Measurements from ENCODE around the gene TMEM125.

- TF ChIP-seq TCF7 (CRISPR knock-in tag; IDR thresholded peaks at IDR 0.05; ENCODE audit: low read depth) (no peak), CTCF (IDR thresholded peaks at IDR 0.05) (no peak), FOXP4 (CRISPR knock-in tag; IDR thresholded peaks at IDR 0.05) (no peak)
- TF ChIP-seq, protein P1, sequence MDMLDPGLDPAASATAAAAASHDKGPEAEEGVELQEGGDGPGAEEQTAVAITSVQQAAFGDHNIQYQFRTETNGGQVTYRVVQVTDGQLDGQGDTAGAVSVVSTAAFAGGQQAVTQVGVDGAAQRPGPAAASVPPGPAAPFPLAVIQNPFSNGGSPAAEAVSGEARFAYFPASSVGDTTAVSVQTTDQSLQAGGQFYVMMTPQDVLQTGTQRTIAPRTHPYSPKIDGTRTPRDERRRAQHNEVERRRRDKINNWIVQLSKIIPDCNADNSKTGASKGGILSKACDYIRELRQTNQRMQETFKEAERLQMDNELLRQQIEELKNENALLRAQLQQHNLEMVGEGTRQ (CRISPR knock-in tag; IDR thresholded peaks at IDR 0.05) = no peak
Observed at GRCh38 chr1:43321331-43321891, 51.6 kb downstream of the TMEM125 start.

All from WTC11 (cell line).